SK-N-SH (cell line): ENCODE results near the gene MYH11. TPM values are rescaled to one million over a fixed set of nuclear protein-coding genes. Genes with fewer than 3 reads are reported as not detected.

Source experiments
- CTCF ChIA-PET: fragments of 300-600, 350-600 bp; formaldehyde crosslinking; extraction: SDS; loops from one replicate; lab custom pipeline; 2021; lab: Yijun Ruan, JAX
- POLR2A ChIA-PET: fragments of 350-600 bp; sonication (Branson Sonifier 250); formaldehyde crosslinking; extraction: SDS; loops from one replicate; lab custom pipeline; 2020; ENCODE audit warnings: antibody characterized with exemption, inconsistent platforms; lab: Yijun Ruan, JAX
- DNase-seq: peaks from one replicate; pipeline ENCODE4 v3.0.0; 2012
- H2AFZ ChIP-seq: fragments of 200-600 bp; sonication (generic); 2 replicates; pipeline ENCODE4 v1.8.1; 2016; ENCODE audit warnings: antibody characterized with exemption, mild to moderate bottlenecking, low read depth
- H3F3A ChIP-seq: fragments of 200-600 bp; sonication (generic); replicated peaks from 2 replicates; pipeline ENCODE3; 2016; ENCODE audit warnings: antibody characterized with exemption, mild to moderate bottlenecking; ENCODE audit not compliant: insufficient read depth
- H3K27ac ChIP-seq, 2 experiments: fragments of 200-500 bp in 1 of 2; fragments of 200-600 bp in 1 of 2; sonication (Bioruptor generic) in 1 of 2; sonication (generic), shearing (Covaris generic) in 1 of 2; 2 replicates each; pipeline versions ENCODE4 v1.5.1 to v1.6.1; 2014 to 2016; ENCODE audit warnings: low read depth in 2 of 2, inconsistent platforms in 1 of 2, low read length in 1 of 2, mild to moderate bottlenecking in 1 of 2, mixed read lengths in 1 of 2
- H3K27me3 ChIP-seq: fragments of 200-600 bp; sonication (generic), shearing (Covaris generic); 2 replicates; pipeline ENCODE4 v1.6.1; 2016; ENCODE audit warnings: mixed run types; ENCODE audit not compliant: insufficient read depth
- H3K36me3 ChIP-seq, 2 experiments: fragments of 200-500 bp in 1 of 2; fragments of 200-600 bp in 1 of 2; sonication (Bioruptor generic) in 1 of 2; sonication (generic) in 1 of 2; replicated peaks in 1 of 2; 2 replicates each; pipeline versions ENCODE3 to v1.5.1; 2014 to 2016; ENCODE audit warnings: low read length in 1 of 2, mild to moderate bottlenecking in 1 of 2; ENCODE audit not compliant: insufficient read depth in 2 of 2, control insufficient read depth in 1 of 2
- H3K4me1 ChIP-seq, 2 experiments: fragments of 200-500 bp in 1 of 2; fragments of 200-600 bp in 1 of 2; sonication (Bioruptor generic) in 1 of 2; sonication (generic), shearing (Covaris generic) in 1 of 2; 2 replicates each; pipeline versions ENCODE4 v1.5.1 to v1.6.1; 2014 to 2016; ENCODE audit warnings: low read depth in 1 of 2, low read length in 1 of 2, mixed run types in 1 of 2; ENCODE audit not compliant: insufficient read depth in 2 of 2, control insufficient read depth in 1 of 2
- H3K4me2 ChIP-seq: fragments of 200-600 bp; sonication (generic), shearing (Covaris generic); 2 replicates; pipeline ENCODE4 v1.6.1; 2017; ENCODE audit warnings: mixed run types
- H3K4me3 ChIP-seq, 2 experiments: fragments of 200-500 bp in 1 of 2; fragments of 200-600 bp in 1 of 2; sonication (Bioruptor generic) in 1 of 2; sonication (generic), shearing (Covaris generic) in 1 of 2; 2 replicates each; pipeline versions ENCODE4 v1.5.1 to v1.8.1; 2014 to 2016; ENCODE audit warnings: low read depth in 2 of 2, inconsistent platforms in 1 of 2, low read length in 1 of 2, mild to moderate bottlenecking in 1 of 2, mixed read lengths in 1 of 2, moderate library complexity in 1 of 2
- H3K79me2 ChIP-seq: fragments of 200-600 bp; sonication (generic); 2 replicates; pipeline ENCODE4 v1.8.1; 2017; ENCODE audit warnings: mild to moderate bottlenecking; ENCODE audit not compliant: insufficient read depth
- H3K9ac ChIP-seq: fragments of 200-600 bp; sonication (generic); 2 replicates; pipeline ENCODE4 v1.6.1; 2017; ENCODE audit warnings: mixed run types
- H3K9me2 ChIP-seq: fragments of 200-600 bp; sonication (generic); 2 replicates; pipeline ENCODE4 v1.6.1; 2017; ENCODE audit warnings: mixed run types
- H3K9me3 ChIP-seq: fragments of 200-600 bp; sonication (generic); 2 replicates; pipeline ENCODE4 v1.6.1; 2017; ENCODE audit warnings: mixed run types, mild to moderate bottlenecking, moderate library complexity
- H4K20me1 ChIP-seq: fragments of 200-600 bp; sonication (generic); 2 replicates; pipeline ENCODE4 v1.6.1; 2017; ENCODE audit warnings: mild to moderate bottlenecking, mixed run types; ENCODE audit not compliant: insufficient read depth
- CHD2 ChIP-seq: fragments of 150-350 bp; IDR thresholded peaks from 2 replicates; pipeline ENCODE4 v1.6.1; 2018; ENCODE audit warnings: low read length; ENCODE audit not compliant: partially characterized antibody
- EZH2phosphoT487 ChIP-seq: fragments of 200-600 bp; sonication (generic); IDR thresholded peaks from 2 replicates; pipeline ENCODE4 v1.6.1; 2017; ENCODE audit warnings: low read depth, mixed run types, mild to moderate bottlenecking, antibody characterized with exemption, moderate library complexity, borderline replicate concordance
- FOSL2 ChIP-seq: IDR thresholded peaks from 2 replicates; pipeline ENCODE4 v1.4.0; 2012; ENCODE audit warnings: low read depth, mild to moderate bottlenecking, moderate library complexity, borderline replicate concordance
- FOXM1 ChIP-seq: IDR thresholded peaks from 2 replicates; pipeline ENCODE4 v1.4.0; 2012; ENCODE audit warnings: low read depth, mild to moderate bottlenecking
- GATA2 ChIP-seq: sonication (generic); formaldehyde crosslinking; IDR thresholded peaks from 2 replicates; pipeline ENCODE4 v1.5.0; 2020; ENCODE audit warnings: mild to moderate bottlenecking, missing genetic modification reagents
- IRF3 ChIP-seq: fragments of 150-350 bp; IDR thresholded peaks from 2 replicates; pipeline ENCODE4 v1.6.1; 2016; ENCODE audit warnings: mild to moderate bottlenecking, low read depth, low read length
- JUND ChIP-seq: IDR thresholded peaks from 2 replicates; pipeline ENCODE4 v1.4.0; 2012
- MAX ChIP-seq: IDR thresholded peaks from 2 replicates; pipeline ENCODE4 v1.4.0; 2012; ENCODE audit warnings: low read depth
- MEF2A ChIP-seq: IDR thresholded peaks from 2 replicates; pipeline ENCODE4 v1.4.0; 2012; ENCODE audit warnings: low read depth, borderline replicate concordance
- MXI1 ChIP-seq: IDR thresholded peaks from 2 replicates; pipeline ENCODE4 v1.6.1; 2012; ENCODE audit warnings: mild to moderate bottlenecking, low read depth, low read length, improper control_type of control experiment
- NRF1 ChIP-seq: IDR thresholded peaks from 2 replicates; pipeline ENCODE4 v1.6.1; 2012; ENCODE audit warnings: low read depth, mild to moderate bottlenecking, low read length
- PBX3 ChIP-seq: IDR thresholded peaks from 2 replicates; pipeline ENCODE4; 2012
- RCOR1 ChIP-seq: fragments of 150-350 bp; IDR thresholded peaks from 2 replicates; pipeline ENCODE4 v1.6.1; 2017; ENCODE audit warnings: antibody characterized with exemption, low read length
- REST ChIP-seq: IDR thresholded peaks from 2 replicates; pipeline ENCODE4 v1.6.1; 2012; ENCODE audit warnings: mild to moderate bottlenecking, low read depth, low read length, moderate library complexity
- RFX5 ChIP-seq: IDR thresholded peaks from 2 replicates; pipeline ENCODE4 v1.6.1; 2012; ENCODE audit warnings: mild to moderate bottlenecking, improper control_type of control experiment, low read length
- TAF1 ChIP-seq: IDR thresholded peaks from 2 replicates; pipeline ENCODE4 v1.6.1; 2012; ENCODE audit warnings: low read depth, mild to moderate bottlenecking, low read length, moderate library complexity, borderline replicate concordance
- TCF12 ChIP-seq: IDR thresholded peaks from 2 replicates; pipeline ENCODE4 v1.4.0; 2012
- USF1 ChIP-seq: IDR thresholded peaks from 2 replicates; pipeline ENCODE4 v1.4.0; 2012; ENCODE audit warnings: low read depth, borderline replicate concordance
- YY1 ChIP-seq: IDR thresholded peaks from 2 replicates; pipeline ENCODE4 v1.4.0; 2012; ENCODE audit warnings: low read depth, mild to moderate bottlenecking
- ZBTB33 ChIP-seq: IDR thresholded peaks from 2 replicates; pipeline ENCODE4 v1.4.0; 2012; ENCODE audit warnings: low read depth, borderline replicate concordance
- WGBS: methylation state at CpG from one replicate; pipeline ENCODE4 v1.1.6; 2017; ENCODE audit warnings: low lambda C conversion rate; 5-methylcytosine and 5-hydroxymethylcytosine counted together
- polyA plus RNA-seq, 3 experiments: library from polyadenylated mRNA; depleted of rRNA; stranded (reverse); fragments of >200 nt; gene quantifications; 2 replicates each; pipeline ENCODE4 v1.2.3, GENCODE V29; 2012

Gene MYH11
- polyA plus RNA-seq, 1 of the 3 experiments (the other 2 are of a cell fraction): 0.02 TPM

GRCh38 chr16:15723808-15724207 is 133.0 kb downstream of the MYH11 start:
- Histone ChIP-seq H4K20me1 (no peaks in the 10 kb centered on the region), H3K9me2 (no peaks in the 10 kb centered on the region), H3K9me3 (no peaks in the 10 kb centered on the region), H3K79me2 (no peaks in the 10 kb centered on the region), H3K4me2 (no peak overlapping the region), H3F3A (no peaks in the 10 kb centered on the region), H3K4me1 (no peaks in the 10 kb centered on the region), H3K36me3 (no peaks in the 10 kb centered on the region), H3K4me3 (no peak overlapping the region), H3K27me3 (no peaks in the 10 kb centered on the region), H3K27ac (no peak overlapping the region), H2AFZ (no peak overlapping the region), H3K9ac (no peak overlapping the region)
- POLR2A ChIA-PET: no interaction called here
- CTCF ChIA-PET: no interaction called here
- no peak for DNase-seq
- 89% methylated on average over 4 of the region's 7 CpGs for WGBS
- TF ChIP-seq EZH2phosphoT487 (no peak), CHD2 (no peak), TCF12 (no peak), USF1 (no peak), RFX5 (no peak), MXI1 (no peak), NRF1 (no peak), FOSL2 (no peak), MAX (no peak), PBX3 (no peak), TAF1 (no peak), FOXM1 (no peak), RCOR1 (no peak), YY1 (no peak), IRF3 (no peak), ZBTB33 (no peak), REST (no peak), MEF2A (no peak), GATA2 (CRISPR knock-in tag) (no peak), JUND (no peak)
